Neural progenitor cell (in vitro differentiated cells): Measurements from ENCODE around the gene PET100.

Source experiments
- CTCF ChIP-seq: fragments of 200-600 bp; sonication (generic); IDR thresholded peaks from 2 replicates; pipeline ENCODE4 v1.5.1; 2017; ENCODE audit warnings: antibody characterized with exemption, mild to moderate bottlenecking
- EZH2 ChIP-seq: fragments of 200-600 bp; sonication (generic); IDR thresholded peaks from 2 replicates; pipeline ENCODE4 v1.6.1; 2017; ENCODE audit warnings: antibody characterized with exemption, mild to moderate bottlenecking, moderate library complexity
- EZH2phosphoT487 ChIP-seq: fragments of 200-600 bp; sonication (generic); IDR thresholded peaks from 2 replicates; pipeline ENCODE4 v1.6.1; 2017; ENCODE audit warnings: antibody characterized with exemption

GRCh38 chr19:7677669-7678311 lies 48.2 kb downstream of the PET100 start:
- no peak for TF ChIP-seq CTCF
- TF ChIP-seq EZH2, result no peak
- TF ChIP-seq EZH2phosphoT487, result no peak
